D721Med (cell line): ENCODE results near the gene RSL24D1.

Source experiments
- DNase-seq: peaks from one replicate; pipeline ENCODE4 v3.0.0; 2011; ENCODE audit warnings: low spot score; ENCODE audit not compliant: insufficient read length
- FAIRE-seq: peaks from 2 replicates; lab custom pipeline; 2011; peaks lifted over from hg19 to GRCh38; lab: Jason Lieb, UNC
- CTCF ChIP-seq: IDR thresholded peaks from 2 replicates; pipeline ENCODE4 v1.5.1; 2012; ENCODE audit warnings: mild to moderate bottlenecking, control low read depth; ENCODE audit not compliant: insufficient read depth; ENCODE audit errors: missing control alignments

RSL24D1 gene

GRCh38 chr15:55230953-55231352, 34.2 kb upstream of the RSL24D1 start:
- FAIRE-seq, result no peak
- DNase-seq, result no peak
- TF ChIP-seq CTCF, result no peak

- FAIRE-seq (no peak), DNase-seq (no peak)
- no peak for TF ChIP-seq CTCF
Measured at GRCh38 chr15:55230051-55230670, 33.4 kb upstream of the RSL24D1 start.

- no peak for TF ChIP-seq CTCF
- DNase-seq (no peak), FAIRE-seq (no peak)
Measured at GRCh38 chr15:55226127-55226526, 29.4 kb upstream of the RSL24D1 start.

- no peak for DNase-seq
- TF ChIP-seq CTCF, result no peak
- no peak for FAIRE-seq
Measured at GRCh38 chr15:55224892-55225291, 28.2 kb upstream of the RSL24D1 start.

GRCh38 chr15:55222588-55222987, 25.8 kb upstream of the RSL24D1 start:
- DNase-seq (no peak), FAIRE-seq (no peak)
- no peak for TF ChIP-seq CTCF

GRCh38 chr15:55221090-55222011, 24.6 kb upstream of the RSL24D1 start:
- no peak for DNase-seq
- FAIRE-seq, result no peak

More at GRCh38 chr15:55221090-55222011, 24.6 kb upstream of the RSL24D1 start:
- TF ChIP-seq CTCF, result no peak
